ENCODE results near the gene RNF144B.

The RNF144B gene

GRCh38 chr6:18412644-18413043, 25.5 kb downstream of the RNF144B start:
- Histone ChIP-seq H3K27me3 (ENCODE audit: control insufficient read depth in 1 of 2, insufficient read depth in 2 of 2, low read length in 2 of 2) (no peaks in the 10 kb centered on the region), H3K4me1 (ENCODE audit: insufficient read depth, low read length) (peaks cover 20% of the 10 kb centered on the region), H3K9ac (ENCODE audit: low read length) (no peak overlapping the region), H3K4me3 (ENCODE audit: low read depth in 1 of 2, low read length in 2 of 2) (no peak overlapping the region), H3K36me3 (ENCODE audit: insufficient read depth, low read length) (no peaks in the 10 kb centered on the region), H3K27ac (ENCODE audit: low read depth, low read length) (no peak overlapping the region), H3K9me3 (ENCODE audit: low read length) (no peaks in the 10 kb centered on the region)

- no peaks in the 10 kb centered on the region for H3K36me3 ChIP-seq (ENCODE audit: insufficient read depth, low read length)
- peaks cover 20% of the 10 kb centered on the region for H3K4me1 ChIP-seq (ENCODE audit: insufficient read depth, low read length)
- no peak overlapping the region for H3K4me3 ChIP-seq (ENCODE audit: low read depth in 1 of 2, low read length in 2 of 2)
- no peak overlapping the region for H3K27ac ChIP-seq (ENCODE audit: low read depth, low read length)
- H3K9ac ChIP-seq (ENCODE audit: low read length) = no peak overlapping the region
- no peaks in the 10 kb centered on the region for H3K27me3 ChIP-seq (ENCODE audit: control insufficient read depth in 1 of 2, insufficient read depth in 2 of 2, low read length in 2 of 2)
- H3K9me3 ChIP-seq (ENCODE audit: low read length) = no peaks in the 10 kb centered on the region
Observed at GRCh38 chr6:18413381-18413780, 26.2 kb downstream of the RNF144B start.

GRCh38 chr6:18414116-18414515, 27.0 kb downstream of the RNF144B start:
- no peak overlapping the region for H3K27ac ChIP-seq (ENCODE audit: low read depth, low read length)
- no peaks in the 10 kb centered on the region for H3K27me3 ChIP-seq (ENCODE audit: control insufficient read depth in 1 of 2, insufficient read depth in 2 of 2, low read length in 2 of 2)
- H3K36me3 ChIP-seq (ENCODE audit: insufficient read depth, low read length) = no peaks in the 10 kb centered on the region
- no peak overlapping the region for H3K4me3 ChIP-seq (ENCODE audit: low read depth in 1 of 2, low read length in 2 of 2)
- no peaks in the 10 kb centered on the region for H3K9me3 ChIP-seq (ENCODE audit: low read length)
- H3K9ac ChIP-seq (ENCODE audit: low read length) = no peak overlapping the region
- peaks cover 20% of the 10 kb centered on the region for H3K4me1 ChIP-seq (ENCODE audit: insufficient read depth, low read length)

GRCh38 chr6:18415207-18415606, 28.1 kb downstream of the RNF144B start:
- no peaks in the 10 kb centered on the region for H3K27me3 ChIP-seq (ENCODE audit: control insufficient read depth in 1 of 2, insufficient read depth in 2 of 2, low read length in 2 of 2)
- H3K4me3 ChIP-seq (ENCODE audit: low read depth in 1 of 2, low read length in 2 of 2) = no peak overlapping the region
- no peaks in the 10 kb centered on the region for H3K9me3 ChIP-seq (ENCODE audit: low read length)
- no peak overlapping the region for H3K27ac ChIP-seq (ENCODE audit: low read depth, low read length)
- H3K4me1 ChIP-seq (ENCODE audit: insufficient read depth, low read length) = peaks cover 20% of the 10 kb centered on the region
- H3K9ac ChIP-seq (ENCODE audit: low read length) = no peak overlapping the region
- no peaks in the 10 kb centered on the region for H3K36me3 ChIP-seq (ENCODE audit: insufficient read depth, low read length)

GRCh38 chr6:18415671-18416340, 28.7 kb downstream of the RNF144B start:
- Histone ChIP-seq H3K4me3 (ENCODE audit: low read depth in 1 of 2, low read length in 2 of 2) (no peak overlapping the region), H3K36me3 (ENCODE audit: insufficient read depth, low read length) (no peaks in the 10 kb centered on the region), H3K27me3 (ENCODE audit: control insufficient read depth in 1 of 2, insufficient read depth in 2 of 2, low read length in 2 of 2) (no peaks in the 10 kb centered on the region), H3K9ac (ENCODE audit: low read length) (no peak overlapping the region), H3K27ac (ENCODE audit: low read depth, low read length) (no peak overlapping the region), H3K9me3 (ENCODE audit: low read length) (no peaks in the 10 kb centered on the region), H3K4me1 (ENCODE audit: insufficient read depth, low read length) (peaks cover 20% of the 10 kb centered on the region)

- no peak overlapping the region for H3K9ac ChIP-seq (ENCODE audit: low read length)
- no peaks in the 10 kb centered on the region for H3K9me3 ChIP-seq (ENCODE audit: low read length)
- H3K4me3 ChIP-seq (ENCODE audit: low read depth in 1 of 2, low read length in 2 of 2) = no peak overlapping the region
- no peaks in the 10 kb centered on the region for H3K36me3 ChIP-seq (ENCODE audit: insufficient read depth, low read length)
- no peaks in the 10 kb centered on the region for H3K27me3 ChIP-seq (ENCODE audit: control insufficient read depth in 1 of 2, insufficient read depth in 2 of 2, low read length in 2 of 2)
- peaks cover 20% of the 10 kb centered on the region for H3K4me1 ChIP-seq (ENCODE audit: insufficient read depth, low read length)
- no peak overlapping the region for H3K27ac ChIP-seq (ENCODE audit: low read depth, low read length)
Observed at GRCh38 chr6:18416341-18416679, 29.2 kb downstream of the RNF144B start.

GRCh38 chr6:18420328-18420727, 33.2 kb downstream of the RNF144B start:
- no peaks in the 10 kb centered on the region for H3K36me3 ChIP-seq (ENCODE audit: insufficient read depth, low read length)
- no peaks in the 10 kb centered on the region for H3K27me3 ChIP-seq (ENCODE audit: control insufficient read depth in 1 of 2, insufficient read depth in 2 of 2, low read length in 2 of 2)
- H3K4me3 ChIP-seq (ENCODE audit: low read depth in 1 of 2, low read length in 2 of 2) = no peak overlapping the region
- no peak overlapping the region for H3K9ac ChIP-seq (ENCODE audit: low read length)
- no peaks in the 10 kb centered on the region for H3K9me3 ChIP-seq (ENCODE audit: low read length)
- H3K4me1 ChIP-seq (ENCODE audit: insufficient read depth, low read length) = peaks cover 13% of the 10 kb centered on the region
- no peak overlapping the region for H3K27ac ChIP-seq (ENCODE audit: low read depth, low read length)

- Histone ChIP-seq H3K36me3 (ENCODE audit: insufficient read depth, low read length) (no peaks in the 10 kb centered on the region), H3K27ac (ENCODE audit: low read depth, low read length) (no peak overlapping the region), H3K27me3 (ENCODE audit: control insufficient read depth in 1 of 2, insufficient read depth in 2 of 2, low read length in 2 of 2) (no peaks in the 10 kb centered on the region), H3K4me3 (ENCODE audit: low read depth in 1 of 2, low read length in 2 of 2) (no peak overlapping the region), H3K9me3 (ENCODE audit: low read length) (no peaks in the 10 kb centered on the region), H3K4me1 (ENCODE audit: insufficient read depth, low read length) (peaks cover 5% of the 10 kb centered on the region), H3K9ac (ENCODE audit: low read length) (no peak overlapping the region)
Observed at GRCh38 chr6:18422136-18422535, 35.0 kb downstream of the RNF144B start.

- no peak overlapping the region for H3K27ac ChIP-seq (ENCODE audit: low read depth, low read length)
- peaks cover 9% of the 10 kb centered on the region for H3K4me1 ChIP-seq (ENCODE audit: insufficient read depth, low read length)
- no peak overlapping the region for H3K9ac ChIP-seq (ENCODE audit: low read length)
Observed at GRCh38 chr6:18423426-18423825, 36.3 kb downstream of the RNF144B start.

GRCh38 chr6:18424201-18424600, 37.1 kb downstream of the RNF144B start:
- H3K4me3 ChIP-seq (ENCODE audit: low read depth in 1 of 2, low read length in 2 of 2) = no peak overlapping the region
- no peaks in the 10 kb centered on the region for H3K9me3 ChIP-seq (ENCODE audit: low read length)
- peaks cover 9% of the 10 kb centered on the region for H3K4me1 ChIP-seq (ENCODE audit: insufficient read depth, low read length)
- H3K27ac ChIP-seq (ENCODE audit: low read depth, low read length) = no peak overlapping the region
- no peak overlapping the region for H3K9ac ChIP-seq (ENCODE audit: low read length)
- no peaks in the 10 kb centered on the region for H3K27me3 ChIP-seq (ENCODE audit: control insufficient read depth in 1 of 2, insufficient read depth in 2 of 2, low read length in 2 of 2)
- no peaks in the 10 kb centered on the region for H3K36me3 ChIP-seq (ENCODE audit: insufficient read depth, low read length)

More at GRCh38 chr6:18423426-18423825, 36.3 kb downstream of the RNF144B start:
- Histone ChIP-seq H3K9me3 (ENCODE audit: low read length) (no peaks in the 10 kb centered on the region), H3K36me3 (ENCODE audit: insufficient read depth, low read length) (no peaks in the 10 kb centered on the region), H3K27me3 (ENCODE audit: control insufficient read depth in 1 of 2, insufficient read depth in 2 of 2, low read length in 2 of 2) (no peaks in the 10 kb centered on the region), H3K4me3 (ENCODE audit: low read depth in 1 of 2, low read length in 2 of 2) (no peak overlapping the region)

GRCh38 chr6:18425218-18425617, 38.1 kb downstream of the RNF144B start:
- H3K27me3 ChIP-seq (ENCODE audit: control insufficient read depth in 1 of 2, insufficient read depth in 2 of 2, low read length in 2 of 2) = no peaks in the 10 kb centered on the region
- H3K9me3 ChIP-seq (ENCODE audit: low read length) = no peaks in the 10 kb centered on the region
- H3K4me1 ChIP-seq (ENCODE audit: insufficient read depth, low read length) = peaks cover 9% of the 10 kb centered on the region
- no peak overlapping the region for H3K9ac ChIP-seq (ENCODE audit: low read length)
- H3K27ac ChIP-seq (ENCODE audit: low read depth, low read length) = no peak overlapping the region
- no peak overlapping the region for H3K4me3 ChIP-seq (ENCODE audit: low read depth in 1 of 2, low read length in 2 of 2)
- no peaks in the 10 kb centered on the region for H3K36me3 ChIP-seq (ENCODE audit: insufficient read depth, low read length)

GRCh38 chr6:18427296-18427695, 40.1 kb downstream of the RNF144B start:
- peaks cover 13% of the 10 kb centered on the region for H3K4me1 ChIP-seq (ENCODE audit: insufficient read depth, low read length)
- no peaks in the 10 kb centered on the region for H3K27me3 ChIP-seq (ENCODE audit: control insufficient read depth in 1 of 2, insufficient read depth in 2 of 2, low read length in 2 of 2)
- H3K4me3 ChIP-seq (ENCODE audit: low read depth in 1 of 2, low read length in 2 of 2) = no peak overlapping the region
- no peaks in the 10 kb centered on the region for H3K36me3 ChIP-seq (ENCODE audit: insufficient read depth, low read length)
- no peaks in the 10 kb centered on the region for H3K9me3 ChIP-seq (ENCODE audit: low read length)
- no peak overlapping the region for H3K27ac ChIP-seq (ENCODE audit: low read depth, low read length)
- H3K9ac ChIP-seq (ENCODE audit: low read length) = no peak overlapping the region

All from muscle layer of colon (tissue), 2 donors.